Hepatocyte (in vitro differentiated cells): ENCODE data around the gene GSS. TPM values are rescaled to one million over a fixed set of nuclear protein-coding genes. Genes with fewer than 3 reads are reported as not detected.

ENCODE experiments used
- DNase-seq: peaks from one replicate; pipeline ENCODE4 v3.0.0-alpha.2; 2016; ENCODE audit warnings: low spot score
- H2AFZ ChIP-seq: fragments of 200-600 bp; sonication (generic); 2 replicates; pipeline ENCODE4 v1.6.0; 2016; ENCODE audit warnings: antibody characterized with exemption, mild to moderate bottlenecking
- H3K27ac ChIP-seq: fragments of 200-600 bp; sonication (generic); 2 replicates; pipeline ENCODE4 v1.5.1; 2016; ENCODE audit warnings: mild to moderate bottlenecking
- H3K27me3 ChIP-seq: fragments of 200-600 bp; sonication (generic); 2 replicates; pipeline ENCODE4 v1.6.1; 2016
- H3K36me3 ChIP-seq: fragments of 200-600 bp; sonication (generic); replicated peaks from 2 replicates; pipeline ENCODE4 v1.5.1; 2016; ENCODE audit warnings: low read depth; ENCODE audit not compliant: insufficient read depth
- H3K4me1 ChIP-seq: fragments of 200-600 bp; sonication (generic); 2 replicates; pipeline ENCODE4 v1.5.1; 2016; ENCODE audit warnings: mild to moderate bottlenecking, moderate library complexity; ENCODE audit not compliant: insufficient read depth
- H3K4me2 ChIP-seq: fragments of 200-600 bp; sonication (generic); 2 replicates; pipeline ENCODE4 v1.6.0; 2016
- H3K4me3 ChIP-seq: fragments of 200-600 bp; sonication (generic); 2 replicates; pipeline ENCODE4 v1.5.1; 2016; ENCODE audit warnings: mild to moderate bottlenecking
- H3K79me2 ChIP-seq: fragments of 200-600 bp; sonication (generic); 2 replicates; pipeline ENCODE4 v1.6.0; 2017; ENCODE audit warnings: mild to moderate bottlenecking
- H3K9me2 ChIP-seq: fragments of 200-600 bp; sonication (generic); replicated peaks from 2 replicates; pipeline ENCODE4 v1.6.0; 2017; ENCODE audit warnings: mild to moderate bottlenecking; ENCODE audit not compliant: insufficient read depth
- H3K9me3 ChIP-seq: fragments of 200-600 bp; sonication (generic); 2 replicates; pipeline ENCODE4 v1.5.1; 2016; ENCODE audit warnings: low read depth, mild to moderate bottlenecking
- H4K20me1 ChIP-seq: fragments of 200-600 bp; sonication (generic); 2 replicates; pipeline ENCODE4 v1.6.0; 2016; ENCODE audit warnings: mild to moderate bottlenecking; ENCODE audit not compliant: insufficient read depth, poor library complexity, severe bottlenecking
- EZH2 ChIP-seq: fragments of 200-600 bp; sonication (generic); IDR thresholded peaks from 2 replicates; pipeline ENCODE4 v1.6.1; 2016; ENCODE audit warnings: antibody characterized with exemption, mild to moderate bottlenecking, borderline replicate concordance
- EZH2phosphoT487 ChIP-seq: fragments of 200-600 bp; sonication (generic); IDR thresholded peaks from one replicate; pipeline ENCODE4 v1.6.1; 2018; ENCODE audit warnings: antibody characterized with exemption, mild to moderate bottlenecking, low read depth, moderate library complexity; ENCODE audit not compliant: unreplicated experiment, severe bottlenecking
- WGBS: methylation state at CpG from one replicate; pipeline ENCODE4 v1.1.6; 2016; ENCODE audit warnings: low lambda C conversion rate; ENCODE audit errors: missing lambda C conversion rate; 5-methylcytosine and 5-hydroxymethylcytosine counted together
- polyA plus RNA-seq: library from polyadenylated mRNA; unstranded; fragments of >200 nt; fragmentation: Nextera tagmentation; extraction: Ambion mirVana; gene quantifications from 2 replicates; pipeline ENCODE4 v1.2.1, GENCODE V29; 2016
- total RNA-seq: library from RNA; depleted of rRNA; stranded (reverse); fragments of >200 nt; gene quantifications from 2 replicates; pipeline ENCODE4 v1.2.3, GENCODE V29; 2014
- TF ChIP-seq, protein P1 (sequence below): fragments of 200-600 bp; sonication (generic); IDR thresholded peaks from 2 replicates; pipeline ENCODE4 v1.5.1; 2016; ENCODE audit warnings: antibody characterized with exemption, mild to moderate bottlenecking; ENCODE audit not compliant: poor library complexity

GSS gene
- total and polyA plus RNA-seq, 2 experiments from 2014 or later = 45.2 to 46.2 TPM

DNA sequence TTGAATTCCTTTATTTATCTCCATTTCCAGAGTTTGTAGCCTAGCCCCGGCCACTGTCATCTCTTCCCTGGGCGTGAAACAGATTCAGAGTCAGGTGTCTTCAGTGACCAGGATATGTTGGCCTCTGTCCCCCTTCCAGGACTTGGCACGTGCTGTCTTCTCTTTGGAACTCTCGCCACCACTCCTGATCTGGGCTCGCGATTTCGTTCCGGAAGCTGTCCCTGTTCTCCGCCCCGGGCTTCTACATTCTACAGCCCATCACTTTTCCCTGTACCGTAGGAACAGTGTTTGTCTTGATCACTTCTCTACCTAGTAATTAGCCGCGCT lies 739 bp downstream of the GSS start:
- H3K27me3 ChIP-seq = no peaks in the 10 kb centered on the region
- H3K9me2 ChIP-seq = no peaks in the 10 kb centered on the region
- peak; percentile 28 for DNase-seq
- no peaks in the 10 kb centered on the region for H3K36me3 ChIP-seq
- peak overlapping the region; percentile 88 for H3K4me2 ChIP-seq
- no peaks in the 10 kb centered on the region for H4K20me1 ChIP-seq
- H3K79me2 ChIP-seq = peaks cover 8% of the 10 kb centered on the region
- peak overlapping the region; percentile 53 for H3K4me3 ChIP-seq
- H2AFZ ChIP-seq = peak overlapping the region; percentile 73
- H3K4me1 ChIP-seq = peaks cover 11% of the 10 kb centered on the region
- TF ChIP-seq EZH2 = no peak
- no peak for TF ChIP-seq EZH2phosphoT487
- TF ChIP-seq, protein P1, sequence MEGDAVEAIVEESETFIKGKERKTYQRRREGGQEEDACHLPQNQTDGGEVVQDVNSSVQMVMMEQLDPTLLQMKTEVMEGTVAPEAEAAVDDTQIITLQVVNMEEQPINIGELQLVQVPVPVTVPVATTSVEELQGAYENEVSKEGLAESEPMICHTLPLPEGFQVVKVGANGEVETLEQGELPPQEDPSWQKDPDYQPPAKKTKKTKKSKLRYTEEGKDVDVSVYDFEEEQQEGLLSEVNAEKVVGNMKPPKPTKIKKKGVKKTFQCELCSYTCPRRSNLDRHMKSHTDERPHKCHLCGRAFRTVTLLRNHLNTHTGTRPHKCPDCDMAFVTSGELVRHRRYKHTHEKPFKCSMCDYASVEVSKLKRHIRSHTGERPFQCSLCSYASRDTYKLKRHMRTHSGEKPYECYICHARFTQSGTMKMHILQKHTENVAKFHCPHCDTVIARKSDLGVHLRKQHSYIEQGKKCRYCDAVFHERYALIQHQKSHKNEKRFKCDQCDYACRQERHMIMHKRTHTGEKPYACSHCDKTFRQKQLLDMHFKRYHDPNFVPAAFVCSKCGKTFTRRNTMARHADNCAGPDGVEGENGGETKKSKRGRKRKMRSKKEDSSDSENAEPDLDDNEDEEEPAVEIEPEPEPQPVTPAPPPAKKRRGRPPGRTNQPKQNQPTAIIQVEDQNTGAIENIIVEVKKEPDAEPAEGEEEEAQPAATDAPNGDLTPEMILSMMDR = no peak
- no peaks in the 10 kb centered on the region for H3K9me3 ChIP-seq
- 27% methylated on average over 13 of the region's 13 CpGs for WGBS
- H3K27ac ChIP-seq = peak overlapping the region; percentile 88

DNA sequence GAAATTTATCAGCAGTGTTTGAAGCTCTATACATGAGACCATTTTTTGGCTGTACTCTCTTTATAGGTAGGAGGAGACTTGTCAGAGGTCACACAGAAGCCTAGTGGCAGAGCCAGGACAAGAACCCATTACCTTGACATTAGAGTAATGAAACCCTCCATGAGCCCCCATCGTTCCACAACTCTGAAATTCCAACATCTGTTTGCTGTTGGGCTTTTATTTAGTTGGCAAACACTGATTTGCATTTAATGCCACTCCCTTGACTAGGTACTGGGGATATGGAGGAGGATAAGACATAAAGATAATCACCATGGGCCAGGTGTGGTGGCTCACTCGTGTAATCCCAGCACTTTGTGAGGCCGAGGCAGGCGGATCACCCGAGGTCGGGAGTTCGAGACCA lies 1.6 kb downstream of the GSS start:
- H2AFZ ChIP-seq = no peak overlapping the region
- no peak overlapping the region for H3K27ac ChIP-seq
- TF ChIP-seq, protein P1 = no peak
- no peak for TF ChIP-seq EZH2phosphoT487
- TF ChIP-seq EZH2 = no peak
- peaks cover 11% of the 10 kb centered on the region for H3K4me1 ChIP-seq
- H3K27me3 ChIP-seq = no peaks in the 10 kb centered on the region
- 90% methylated on average over 7 of the region's 7 CpGs for WGBS
- no peak overlapping the region for H3K4me3 ChIP-seq
- no peaks in the 10 kb centered on the region for H4K20me1 ChIP-seq
- no peaks in the 10 kb centered on the region for H3K9me3 ChIP-seq
- no peak overlapping the region for H3K4me2 ChIP-seq
- DNase-seq = no peak
- no peaks in the 10 kb centered on the region for H3K9me2 ChIP-seq
- no peaks in the 10 kb centered on the region for H3K36me3 ChIP-seq
- peaks cover 8% of the 10 kb centered on the region for H3K79me2 ChIP-seq

DNA sequence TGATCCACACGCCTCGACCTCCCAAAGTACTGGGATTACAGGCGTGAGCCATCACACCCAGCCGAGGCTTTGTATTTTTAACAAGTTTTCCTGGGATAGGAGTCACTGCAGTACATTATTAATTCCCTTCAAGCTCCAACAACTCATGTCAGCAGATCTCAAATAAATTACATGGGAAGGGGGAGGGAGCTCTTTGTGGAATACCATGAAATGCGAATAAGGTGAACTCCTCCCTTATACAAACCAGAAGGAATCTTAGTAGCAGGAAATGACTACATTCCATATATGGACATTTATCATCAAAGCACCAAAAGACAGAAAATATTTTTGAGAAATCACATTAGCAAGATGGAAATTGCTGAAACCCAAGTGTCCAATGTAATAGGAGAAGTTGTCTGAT lies 2.9 kb downstream of the GSS start:
- no peak for DNase-seq
- no peaks in the 10 kb centered on the region for H4K20me1 ChIP-seq
- no peak overlapping the region for H3K4me2 ChIP-seq
- peaks cover 11% of the 10 kb centered on the region for H3K4me1 ChIP-seq
- no peaks in the 10 kb centered on the region for H3K36me3 ChIP-seq
- H3K9me3 ChIP-seq = no peaks in the 10 kb centered on the region
- no peaks in the 10 kb centered on the region for H3K9me2 ChIP-seq
- H3K79me2 ChIP-seq = peaks cover 8% of the 10 kb centered on the region
- no peak overlapping the region for H2AFZ ChIP-seq
- WGBS = 85% methylated on average over 5 of the region's 5 CpGs
- no peak overlapping the region for H3K4me3 ChIP-seq
- H3K27ac ChIP-seq = no peak overlapping the region
- H3K27me3 ChIP-seq = no peaks in the 10 kb centered on the region
- TF ChIP-seq EZH2 (no peak), EZH2phosphoT487 (no peak)
- TF ChIP-seq, protein P1 = no peak

DNA sequence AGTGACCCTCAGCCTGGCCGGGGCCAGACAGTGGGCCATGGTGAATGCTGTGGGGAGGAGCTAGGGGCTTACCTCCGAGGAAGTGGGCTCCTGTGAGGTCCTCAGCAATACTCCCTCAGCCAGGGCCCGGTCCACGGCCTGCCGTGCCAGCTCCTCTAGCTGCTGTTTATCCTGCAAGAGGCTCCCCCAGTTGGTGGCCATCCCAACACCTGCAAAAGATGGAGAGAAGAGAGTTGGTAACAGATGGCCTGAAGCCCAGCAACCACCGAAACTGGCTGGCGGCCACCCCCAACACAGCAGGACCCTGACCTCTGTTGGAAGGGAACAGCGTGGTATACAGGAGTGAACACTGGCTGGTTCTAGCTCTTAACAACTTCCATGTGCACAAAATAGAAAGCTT lies 4.0 kb downstream of the GSS start:
- H3K79me2 ChIP-seq = peaks cover 8% of the 10 kb centered on the region
- H3K4me3 ChIP-seq = no peak overlapping the region
- H3K4me1 ChIP-seq = peaks cover 11% of the 10 kb centered on the region
- H3K4me2 ChIP-seq = no peak overlapping the region
- 85% methylated on average over 8 of the region's 8 CpGs for WGBS
- no peaks in the 10 kb centered on the region for H3K27me3 ChIP-seq
- TF ChIP-seq EZH2 = no peak
- no peak for TF ChIP-seq EZH2phosphoT487
- TF ChIP-seq, protein P1 = no peak
- H3K27ac ChIP-seq = no peak overlapping the region
- H4K20me1 ChIP-seq = no peaks in the 10 kb centered on the region
- H3K9me3 ChIP-seq = no peaks in the 10 kb centered on the region
- no peaks in the 10 kb centered on the region for H3K36me3 ChIP-seq
- no peaks in the 10 kb centered on the region for H3K9me2 ChIP-seq
- no peak overlapping the region for H2AFZ ChIP-seq
- no peak for DNase-seq
